GM19463 (cell line): ENCODE results near the gene ALG9.

Experiments
- ATAC-seq: cut with Tn5 transposase; IDR thresholded peaks from one replicate; pipeline ENCODE4 v1.9.1; 2021; ENCODE audit warnings: mild to moderate bottlenecking, moderate library complexity; ENCODE audit not compliant: unreplicated experiment

ALG9 gene, protein sequence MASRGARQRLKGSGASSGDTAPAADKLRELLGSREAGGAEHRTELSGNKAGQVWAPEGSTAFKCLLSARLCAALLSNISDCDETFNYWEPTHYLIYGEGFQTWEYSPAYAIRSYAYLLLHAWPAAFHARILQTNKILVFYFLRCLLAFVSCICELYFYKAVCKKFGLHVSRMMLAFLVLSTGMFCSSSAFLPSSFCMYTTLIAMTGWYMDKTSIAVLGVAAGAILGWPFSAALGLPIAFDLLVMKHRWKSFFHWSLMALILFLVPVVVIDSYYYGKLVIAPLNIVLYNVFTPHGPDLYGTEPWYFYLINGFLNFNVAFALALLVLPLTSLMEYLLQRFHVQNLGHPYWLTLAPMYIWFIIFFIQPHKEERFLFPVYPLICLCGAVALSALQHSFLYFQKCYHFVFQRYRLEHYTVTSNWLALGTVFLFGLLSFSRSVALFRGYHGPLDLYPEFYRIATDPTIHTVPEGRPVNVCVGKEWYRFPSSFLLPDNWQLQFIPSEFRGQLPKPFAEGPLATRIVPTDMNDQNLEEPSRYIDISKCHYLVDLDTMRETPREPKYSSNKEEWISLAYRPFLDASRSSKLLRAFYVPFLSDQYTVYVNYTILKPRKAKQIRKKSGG

DNA sequence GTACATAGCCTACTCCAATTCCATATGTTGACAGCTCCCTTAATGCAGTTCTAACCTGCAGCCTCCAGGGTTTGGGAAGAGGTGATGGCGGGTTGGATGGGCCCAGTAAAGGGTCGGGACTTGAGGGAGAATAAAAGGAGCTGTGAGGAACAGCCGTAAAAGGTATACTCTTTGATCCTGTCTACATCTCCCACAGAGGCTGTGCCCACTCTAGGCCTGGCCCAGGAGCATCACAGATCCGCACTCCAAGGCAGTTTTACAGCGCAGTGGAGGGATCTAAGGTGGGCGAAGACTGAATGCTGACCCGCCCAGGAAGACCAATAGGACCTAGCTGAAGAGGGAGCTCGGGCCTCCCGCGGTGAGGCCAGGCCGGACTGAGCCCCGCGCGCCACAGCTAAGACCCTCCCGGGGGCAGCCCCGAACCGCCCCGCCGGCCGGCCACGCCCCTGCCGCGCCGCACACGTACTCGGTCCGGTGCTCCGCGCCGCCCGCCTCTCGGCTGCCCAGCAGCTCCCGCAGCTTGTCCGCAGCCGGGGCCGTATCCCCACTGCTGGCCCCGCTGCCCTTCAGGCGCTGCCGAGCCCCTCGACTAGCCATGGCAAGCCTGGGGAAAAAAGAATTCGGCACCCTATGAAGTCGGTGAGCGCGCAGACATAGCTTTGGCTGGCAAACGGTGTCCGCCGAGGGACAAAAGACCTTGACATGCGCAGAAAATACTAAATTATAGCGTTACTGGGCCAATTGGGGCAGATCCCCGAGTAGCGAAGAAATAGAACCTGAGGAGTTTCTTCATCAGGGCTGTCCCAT lies at the start of gene ALG9:
ALG9 (minus strand) TSS at position 696 of the 807 bp plus-strand sequence; CDS start at position 597, 99 bp downstream.
- ATAC-seq, result peak; percentile 96

DNA sequence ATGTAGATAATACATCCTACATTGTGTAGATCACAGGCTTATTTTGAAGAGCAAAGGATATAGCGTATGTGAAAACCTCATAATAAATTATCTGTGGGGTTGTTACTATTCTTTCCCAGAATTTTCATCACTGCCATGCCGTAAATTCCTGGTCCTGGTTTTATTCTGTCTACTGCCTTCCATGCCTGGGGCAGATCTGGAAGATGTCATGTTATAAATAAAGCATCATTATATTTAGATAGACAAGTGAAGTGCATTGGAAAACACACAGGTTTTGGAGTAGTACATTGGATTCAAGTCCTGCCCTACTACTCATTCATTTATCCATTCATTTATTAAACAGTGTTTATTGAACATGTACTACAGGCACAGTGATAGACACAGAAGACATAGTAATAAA lies 49.5 kb upstream of the ALG9 start:
- ATAC-seq, result no peak

DNA sequence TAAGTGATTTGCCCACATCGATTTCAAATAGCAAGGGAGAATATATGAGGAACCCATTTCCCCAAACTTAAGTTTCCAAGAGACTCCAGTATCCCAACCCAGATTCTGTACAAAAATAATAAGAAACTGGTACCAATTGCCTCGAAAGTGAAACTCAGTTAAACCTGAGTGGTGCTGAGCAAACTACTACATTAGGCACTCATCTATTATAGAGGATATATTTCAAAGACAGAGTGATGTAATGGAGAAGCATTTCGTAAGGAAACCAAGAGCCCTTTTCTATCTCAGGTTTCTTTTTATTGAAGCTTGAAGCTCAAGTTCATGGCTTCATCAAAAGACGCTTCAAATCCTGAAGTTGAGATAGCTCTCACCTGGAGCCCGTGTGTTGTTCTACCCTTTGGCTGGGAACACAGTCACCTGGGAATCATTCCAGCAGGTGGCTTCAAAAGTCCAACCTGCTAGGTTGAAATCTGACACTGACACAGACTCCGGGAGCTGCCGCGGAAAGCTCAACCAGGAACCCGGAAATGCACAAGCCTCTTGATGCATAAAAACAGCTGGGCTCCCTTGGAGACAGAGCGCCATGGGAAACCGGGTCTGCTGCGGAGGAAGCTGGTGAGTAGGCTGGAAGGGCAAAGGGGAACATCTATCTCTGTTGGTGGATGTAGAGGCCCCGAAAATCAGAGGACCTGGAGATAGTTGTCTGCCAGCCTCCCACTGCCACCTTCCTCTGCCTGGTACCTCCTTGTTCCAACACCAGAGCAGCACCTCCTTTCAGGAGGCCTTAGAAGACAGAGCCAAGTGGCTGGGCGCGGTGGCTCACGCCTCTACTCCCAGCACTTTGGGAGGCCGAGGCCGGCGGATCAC lies 47.2 kb upstream of the ALG9 start, which contains the start of gene C11orf52:
C11orf52 (plus strand) TSS at position 524 of the 867 bp plus-strand sequence; CDS start at position 584, 60 bp downstream.
- no peak for ATAC-seq

DNA sequence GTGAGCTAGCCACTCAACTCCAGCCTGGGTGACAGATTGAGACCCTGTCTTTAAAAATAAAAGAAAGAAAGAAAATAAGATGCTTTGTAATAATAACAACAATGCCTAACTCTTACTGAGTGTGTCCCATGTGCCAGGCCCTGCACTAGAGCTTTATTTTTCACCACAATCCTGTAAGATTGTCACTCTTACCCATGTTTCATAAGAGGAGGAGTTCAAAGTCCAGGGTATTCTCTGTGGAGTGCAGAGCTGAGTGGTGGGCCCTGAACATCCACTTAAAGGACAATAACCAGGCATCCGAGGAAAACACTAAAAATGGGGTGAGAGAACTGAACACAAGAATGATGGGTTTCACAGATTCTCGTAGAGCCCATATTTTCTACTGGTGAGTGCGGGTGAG lies 46.4 kb upstream of the ALG9 start:
- ATAC-seq, result no peak

DNA sequence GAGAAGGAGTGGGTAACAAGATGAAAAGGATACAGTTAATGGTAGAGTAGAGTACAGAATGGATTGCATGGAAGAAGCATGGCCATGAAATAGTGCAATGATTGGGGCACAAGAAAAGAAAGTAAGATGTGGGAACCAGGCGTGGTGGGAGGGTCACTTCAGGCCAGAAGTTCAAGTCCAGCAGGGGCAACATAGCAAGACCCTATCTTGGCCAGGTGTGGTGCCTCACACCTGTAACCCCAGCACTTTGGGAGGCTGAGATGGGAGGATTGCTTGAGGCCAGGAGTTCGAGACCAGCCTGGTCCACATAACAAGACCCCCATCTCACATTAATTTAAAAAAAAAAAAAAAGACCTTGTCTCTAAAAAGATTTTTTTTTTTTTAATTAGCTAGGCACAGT lies 45.9 kb upstream of the ALG9 start:
- no peak for ATAC-seq

DNA sequence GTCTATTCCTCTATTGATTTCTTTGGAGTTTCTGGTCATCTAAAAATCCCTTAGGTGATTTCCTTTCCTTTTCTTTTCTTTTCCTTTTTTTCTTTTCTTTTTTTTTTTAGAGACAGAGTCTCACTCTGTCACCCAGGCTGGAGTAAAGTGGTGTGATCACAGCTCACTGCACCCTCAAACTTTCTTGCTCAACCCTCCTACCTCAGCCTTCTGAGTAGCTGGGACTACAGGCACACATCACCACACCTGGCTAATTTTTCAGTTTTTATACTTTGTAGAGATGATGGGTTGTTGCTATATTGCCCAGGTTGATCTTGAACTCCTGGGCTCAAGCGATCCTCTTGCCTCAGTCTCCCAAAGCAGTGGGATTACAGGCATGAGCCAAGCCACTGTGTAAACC lies 45.4 kb upstream of the ALG9 start:
- no peak for ATAC-seq

DNA sequence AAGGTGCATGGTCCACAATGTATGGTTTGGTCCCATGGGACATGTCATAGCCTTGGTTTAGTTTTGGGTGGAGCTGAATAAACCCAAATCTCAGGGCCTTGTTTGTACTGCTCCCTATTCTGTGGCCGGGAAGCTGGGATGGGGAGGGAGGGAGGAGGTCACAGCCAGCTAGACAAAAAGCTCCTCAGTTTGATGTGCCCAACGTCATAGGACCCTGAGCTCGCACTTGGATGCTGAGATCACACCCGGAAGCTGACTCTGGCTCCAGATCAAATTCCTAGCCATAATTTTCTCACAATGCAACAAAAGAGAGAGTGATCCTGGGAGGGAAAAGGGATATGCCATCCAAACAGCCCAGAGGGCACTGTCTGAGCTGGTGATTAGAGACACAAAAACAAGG lies 42.6 kb upstream of the ALG9 start:
- no peak for ATAC-seq

DNA sequence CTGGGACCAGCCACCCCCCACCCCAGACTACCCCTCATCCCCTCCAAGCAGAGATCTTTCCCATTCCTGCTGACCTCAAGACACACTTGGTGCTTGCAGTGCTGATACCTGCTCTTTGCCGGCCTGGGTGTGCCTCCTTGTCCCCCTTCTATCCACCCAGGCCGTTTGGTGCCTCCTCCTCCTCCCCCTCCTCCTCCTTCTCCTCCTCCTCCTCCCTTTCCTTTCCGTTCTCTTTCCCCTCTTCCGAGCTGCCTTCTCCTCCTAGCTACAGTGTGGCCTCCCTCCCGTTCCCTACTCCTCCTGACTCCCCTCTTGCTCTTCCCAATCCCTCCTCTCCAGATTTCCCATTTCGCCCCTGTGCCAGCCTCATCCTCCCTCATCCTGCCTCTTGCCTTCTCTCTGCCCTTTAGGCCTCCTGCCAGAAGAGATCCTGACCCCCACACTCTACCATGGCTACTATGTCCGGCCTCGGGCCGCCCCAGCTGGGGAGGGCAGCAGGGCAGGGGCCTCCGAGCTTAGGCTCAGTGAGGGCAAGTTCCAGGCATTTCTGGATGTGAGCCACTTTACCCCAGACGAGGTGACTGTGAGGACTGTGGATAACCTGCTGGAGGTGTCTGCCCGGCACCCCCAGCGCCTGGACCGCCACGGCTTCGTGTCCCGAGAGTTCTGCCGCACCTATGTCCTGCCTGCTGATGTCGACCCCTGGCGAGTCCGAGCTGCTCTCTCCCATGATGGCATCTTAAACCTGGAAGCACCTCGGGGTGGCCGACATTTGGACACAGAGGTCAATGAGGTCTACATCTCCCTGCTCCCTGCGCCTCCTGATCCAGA lies 41.9 kb upstream of the ALG9 start:
- no peak for ATAC-seq

DNA sequence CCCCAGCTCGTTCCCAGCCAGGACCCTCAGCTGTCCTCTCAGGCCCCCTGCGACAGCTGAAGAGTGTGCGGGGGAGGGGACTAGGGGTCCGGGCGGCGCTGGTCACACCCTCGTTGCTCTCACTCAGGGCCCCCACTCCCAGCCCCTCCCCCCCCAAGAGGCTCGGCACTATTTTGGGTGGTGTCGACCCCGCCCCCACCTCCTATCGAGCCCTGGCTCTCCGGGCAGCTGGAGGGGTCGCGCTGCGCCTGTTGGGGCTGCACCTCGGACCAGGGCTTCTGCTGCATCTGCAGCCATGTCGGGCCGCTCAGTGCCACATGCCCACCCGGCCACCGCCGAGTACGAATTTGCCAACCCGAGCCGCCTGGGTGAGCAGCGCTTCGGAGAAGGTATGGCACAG lies 41.2 kb upstream of the ALG9 start, which contains the start of gene HSPB2:
HSPB2 (plus strand) TSS at position 200 of the 400 bp plus-strand sequence; CDS start at position 296, 96 bp downstream.
- no peak for ATAC-seq

DNA sequence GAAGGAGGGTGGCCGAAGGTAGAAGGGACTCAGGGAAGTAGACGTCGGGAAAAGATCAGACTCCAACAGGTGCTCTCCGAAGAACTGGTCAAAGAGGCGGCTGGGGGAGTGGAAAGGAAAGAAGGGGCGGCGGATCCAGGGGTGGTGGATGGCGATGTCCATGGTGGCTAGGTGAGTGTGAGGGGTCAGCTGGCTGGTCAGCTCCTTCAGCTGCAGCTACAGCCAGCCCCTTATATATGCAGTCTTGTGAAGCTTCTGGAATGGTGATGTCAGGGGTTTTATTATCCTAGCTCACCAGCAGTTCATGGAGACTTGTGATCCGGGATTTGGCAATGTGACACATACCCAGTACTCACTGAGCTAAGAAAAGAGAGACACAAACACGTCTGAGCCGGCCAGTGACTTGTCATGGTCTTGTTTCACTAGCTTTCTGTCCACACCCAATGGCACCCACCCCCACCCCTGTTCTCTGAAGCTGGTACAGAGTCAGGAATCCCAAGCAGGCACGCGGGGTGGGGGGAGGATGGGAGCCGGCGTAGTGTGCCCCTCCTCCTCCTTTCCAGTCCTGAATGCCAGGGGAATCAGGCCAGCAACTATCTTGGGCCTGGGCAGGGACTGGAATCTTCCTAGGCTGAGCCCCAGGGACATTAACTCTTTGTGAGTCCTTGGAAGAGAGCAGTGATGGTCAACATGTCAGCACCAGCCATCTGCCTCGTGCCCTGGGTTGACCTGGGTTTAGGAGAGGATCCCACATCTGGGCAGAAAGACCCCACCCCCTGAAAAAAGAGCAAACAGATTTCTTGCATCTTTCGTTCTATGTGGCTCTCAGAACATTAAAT lies 40.4 kb upstream of the ALG9 start, which contains the start of gene CRYAB:
CRYAB (minus strand) TSS at position 208 of the 839 bp plus-strand sequence; CDS start at position 162, 46 bp downstream.
- no peak for ATAC-seq

DNA sequence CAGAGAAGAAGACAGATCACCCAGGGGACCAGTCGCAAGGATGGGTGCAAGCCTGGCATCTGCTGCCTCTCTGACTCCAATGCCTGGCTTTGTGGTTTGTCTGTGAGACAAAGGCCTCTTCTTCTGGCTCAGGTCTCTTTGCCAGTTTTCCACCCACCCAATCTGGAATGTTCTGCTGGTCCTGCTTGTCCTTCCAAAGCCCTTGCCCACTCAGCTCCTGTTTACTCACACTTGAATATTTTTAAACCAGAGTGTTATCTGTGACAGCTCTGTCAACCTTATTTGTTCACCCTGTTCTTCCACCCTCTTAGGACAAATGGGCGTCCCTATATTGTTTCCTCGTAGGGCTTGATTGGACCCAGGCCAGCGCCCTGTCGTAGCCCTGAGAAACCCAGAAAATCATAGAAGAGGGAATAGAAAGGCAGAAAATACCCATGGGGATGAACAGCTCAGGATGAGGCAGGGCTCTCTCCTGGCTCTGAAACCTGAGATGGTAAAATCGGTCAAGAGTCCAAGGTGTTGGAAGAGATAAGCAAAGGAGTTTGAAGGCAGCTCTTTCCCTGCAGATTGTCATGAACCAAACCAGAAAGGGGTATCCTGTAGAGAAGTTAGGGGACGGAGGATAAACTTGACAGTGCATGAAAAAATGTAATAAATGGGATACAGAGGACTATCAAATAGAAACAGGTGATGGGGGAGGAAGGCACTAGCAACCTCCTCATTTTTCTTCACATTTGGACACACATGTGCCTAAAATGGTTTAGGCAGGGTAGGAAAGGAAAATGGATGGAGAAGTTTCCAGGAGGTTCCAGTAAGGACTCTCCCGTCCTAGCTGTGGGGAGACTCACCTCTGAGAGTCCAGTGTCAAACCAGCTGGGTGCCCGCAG lies 39.5 kb upstream of the ALG9 start:
- ATAC-seq, result no peak

DNA sequence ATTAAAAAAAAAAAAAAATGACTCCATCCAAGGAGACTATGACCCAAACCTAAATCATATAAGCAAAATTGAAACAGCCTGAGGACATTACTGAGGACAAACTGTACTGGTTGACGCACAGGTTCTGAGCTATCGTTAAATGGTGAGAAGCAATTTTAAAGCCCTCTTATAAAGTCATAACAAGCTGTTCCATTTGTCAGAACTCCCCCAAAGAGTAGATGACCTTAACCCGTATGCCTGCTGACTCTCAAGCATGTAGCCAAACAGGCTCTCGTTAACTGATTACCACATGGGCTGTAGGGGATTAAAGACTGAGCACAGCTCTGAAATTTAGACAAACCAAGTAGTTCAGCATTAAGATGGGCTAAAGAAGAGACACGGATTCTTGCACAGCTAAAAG lies 38.0 kb upstream of the ALG9 start:
- ATAC-seq, result no peak

DNA sequence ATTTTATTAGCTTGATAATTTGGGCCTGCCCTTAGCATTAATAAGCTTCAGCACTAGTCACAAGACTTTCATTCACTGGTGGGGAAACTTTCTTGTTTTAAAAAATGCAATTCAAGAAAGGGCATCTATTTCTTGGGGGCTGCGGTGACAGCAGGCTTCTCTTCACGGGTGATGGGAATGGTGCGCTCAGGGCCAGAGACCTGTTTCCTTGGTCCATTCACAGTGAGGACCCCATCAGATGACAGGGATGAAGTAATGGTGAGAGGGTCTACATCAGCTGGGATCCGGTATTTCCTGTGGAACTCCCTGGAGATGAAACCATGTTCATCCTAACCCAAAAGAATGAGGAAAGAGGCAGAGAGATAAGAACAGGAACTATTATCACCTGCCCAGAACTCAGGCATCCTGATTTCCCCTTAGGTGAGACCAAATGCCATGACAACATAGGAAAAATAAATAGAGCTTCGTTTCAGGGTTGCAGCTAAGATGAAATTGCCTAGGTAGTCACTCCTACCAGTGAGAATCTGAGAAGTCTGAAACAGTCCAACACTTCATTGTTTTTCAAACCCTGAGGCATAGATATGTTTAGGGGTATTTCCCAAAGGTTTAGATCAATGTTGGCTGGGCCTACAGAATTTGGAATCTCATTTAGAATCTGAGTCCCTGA lies 37.4 kb upstream of the ALG9 start:
- no peak for ATAC-seq

DNA sequence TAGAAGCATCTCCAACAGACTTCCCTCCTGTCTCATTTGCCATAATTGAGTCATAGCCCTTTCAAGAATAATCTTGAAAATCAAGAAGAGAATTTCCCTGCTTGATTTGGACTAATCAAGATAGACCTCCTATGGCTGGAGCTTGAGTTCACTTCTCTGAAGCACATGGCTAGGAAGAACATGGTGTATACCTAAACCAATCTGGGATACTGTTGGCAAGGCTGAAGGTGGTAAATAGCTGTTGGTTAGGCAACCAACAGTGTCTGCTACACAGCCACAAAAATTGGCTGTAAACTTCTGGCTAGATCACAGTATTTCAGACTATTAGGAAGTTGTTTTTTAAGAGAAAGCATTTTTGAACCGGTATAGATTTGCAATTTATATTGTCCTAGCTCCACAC lies 35.3 kb upstream of the ALG9 start:
- no peak for ATAC-seq

DNA sequence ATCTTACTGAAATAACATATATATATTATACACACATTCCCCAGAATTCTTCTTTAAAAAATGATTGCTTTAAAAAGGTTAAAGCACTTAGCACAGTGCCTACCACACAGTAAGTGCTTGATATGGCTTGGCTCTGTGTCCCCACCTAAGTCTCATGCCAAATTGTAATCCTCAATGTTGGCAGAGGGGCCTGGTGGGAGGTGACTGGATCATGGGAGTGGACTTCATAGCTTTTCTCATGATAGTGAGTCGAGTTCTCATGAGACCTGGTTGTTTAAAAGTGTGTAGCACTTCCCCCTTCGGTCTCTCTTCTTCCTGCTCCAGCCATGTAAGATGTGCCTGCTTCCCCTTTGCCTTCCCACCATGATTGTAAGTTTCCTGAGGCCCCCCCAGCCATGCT lies 34.0 kb upstream of the ALG9 start:
- no peak for ATAC-seq

DNA sequence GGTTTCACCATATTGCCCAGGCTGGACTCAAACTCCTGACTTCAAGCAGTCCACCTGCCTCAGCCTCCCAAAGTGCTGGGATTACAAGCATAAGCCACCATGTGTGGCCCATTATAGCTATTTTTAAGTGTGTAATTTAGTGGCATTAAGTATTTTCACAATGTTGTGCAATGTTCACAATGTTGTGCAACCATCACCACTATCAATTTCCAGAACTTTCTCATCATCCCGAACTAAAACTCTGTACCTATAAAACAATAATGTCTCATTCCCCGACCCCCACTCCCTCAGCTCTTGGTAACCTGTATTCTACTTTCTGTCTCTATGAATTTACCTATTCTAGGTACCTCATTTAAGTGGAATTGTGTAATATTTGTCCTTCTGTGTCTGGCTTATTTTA lies 15.5 kb upstream of the ALG9 start:
- no peak for ATAC-seq

DNA sequence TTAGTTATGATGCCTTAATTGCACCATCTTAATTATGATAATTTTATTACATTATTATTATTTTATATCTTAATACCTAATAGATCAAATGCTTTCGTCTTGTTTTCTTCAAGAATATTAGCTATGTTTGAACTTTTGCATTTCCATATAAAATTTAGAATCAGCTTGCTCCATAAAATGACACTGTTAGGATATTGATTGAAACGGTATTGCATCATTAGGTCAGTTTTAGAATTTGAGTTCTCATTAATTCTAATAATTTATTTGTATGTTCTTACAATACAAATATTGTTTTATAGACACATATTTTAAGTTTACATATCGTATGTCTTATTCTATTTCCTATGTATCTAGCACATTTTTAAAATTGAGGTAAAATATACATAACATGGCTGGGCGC lies 14.7 kb upstream of the ALG9 start:
- ATAC-seq, result no peak
